ENCODE data around the gene CD84.

The CD84 gene

DNA sequence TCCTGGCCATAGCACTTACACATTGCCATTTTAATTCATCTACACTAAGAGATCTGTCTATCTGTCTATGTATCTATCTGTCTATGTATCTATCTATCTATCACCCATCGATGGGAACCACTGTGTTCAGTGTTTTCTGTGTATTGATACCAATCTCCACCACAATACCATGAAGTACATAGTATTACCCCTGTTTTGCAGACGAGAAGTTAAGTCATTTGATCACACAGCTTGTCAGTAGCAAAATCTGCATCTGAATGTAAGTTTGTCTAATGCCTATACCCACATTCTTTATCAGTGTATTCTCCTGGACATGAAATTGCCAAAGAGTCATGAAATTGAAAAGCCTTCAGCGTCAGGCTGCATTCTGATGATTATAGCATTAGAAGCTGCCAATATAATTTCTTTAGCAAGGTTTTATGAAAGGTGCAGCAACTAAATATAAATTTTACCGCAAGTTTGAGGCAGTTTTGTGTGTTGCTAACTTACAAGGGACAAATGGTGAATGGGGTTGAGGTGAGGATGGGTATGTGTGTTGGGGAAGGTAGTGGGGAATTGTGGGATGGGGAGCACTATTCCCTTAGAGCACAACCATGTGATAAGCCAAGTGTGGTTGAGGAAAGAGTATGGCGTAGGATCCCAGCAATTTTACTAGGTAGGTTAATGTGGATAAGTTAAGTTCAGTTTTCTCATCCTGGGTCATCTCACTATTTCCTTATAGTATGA lies 43.4 kb upstream of the CD84 start:
- Histone ChIP-seq H3K9me3 (ENCODE audit: control insufficient read depth, low read length) (no peaks in the 10 kb centered on the region), H3K27ac (ENCODE audit: insufficient read depth, low read depth, low read length, poor library complexity, severe bottlenecking) (no peak overlapping the region), H3K27me3 (ENCODE audit: control insufficient read depth, insufficient read depth, low read length, poor library complexity, severe bottlenecking) (no peaks in the 10 kb centered on the region), H3K4me3 (ENCODE audit: insufficient read depth, low read depth, low read length) (no peak overlapping the region), H3K36me3 (ENCODE audit: control insufficient read depth, insufficient read depth, low read length) (no peaks in the 10 kb centered on the region), H3K4me1 (ENCODE audit: control insufficient read depth, insufficient read depth, low read length) (no peaks in the 10 kb centered on the region)
- 95 to 96% methylated on average over 5 of the region's 5 CpGs for WGBS, 2 experiments

DNA sequence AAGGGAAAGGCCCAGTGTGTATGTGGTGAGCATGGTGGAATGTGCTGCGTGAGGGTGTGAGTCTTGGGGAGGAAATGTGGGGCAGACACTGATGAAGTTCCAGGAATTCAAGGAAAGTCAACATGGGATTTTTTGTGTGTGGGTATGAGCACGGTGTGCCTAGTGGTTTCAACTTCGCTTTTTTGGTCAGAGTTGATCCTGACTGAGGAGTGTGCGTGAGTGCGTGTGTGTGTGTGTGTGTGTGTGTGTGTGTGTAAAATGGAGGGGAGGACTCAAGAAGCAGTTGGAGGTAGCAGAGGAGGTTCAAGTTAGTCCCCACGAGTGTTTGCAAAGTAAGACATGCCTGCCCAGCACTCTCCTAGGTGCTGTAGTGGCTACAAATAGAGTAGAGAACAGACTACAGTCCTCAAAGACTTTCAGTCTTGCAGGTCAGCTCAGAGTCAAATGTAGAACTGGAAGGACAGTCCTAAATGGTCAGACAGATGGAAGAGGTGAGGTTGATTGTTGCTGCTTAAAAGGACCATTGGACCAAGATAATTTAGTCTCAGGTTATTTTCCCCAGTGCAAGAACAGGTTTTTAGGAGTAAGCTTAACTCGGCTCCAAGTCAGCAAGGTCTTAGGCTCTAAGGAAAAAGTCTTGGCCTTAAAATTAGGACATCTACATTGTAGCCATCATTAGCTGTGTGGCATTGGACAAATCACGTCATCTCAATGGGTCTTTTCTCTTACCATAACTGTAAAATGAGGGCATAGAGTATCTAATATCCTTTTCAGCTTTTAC lies 42.5 kb upstream of the CD84 start:
- Histone ChIP-seq H3K27ac (ENCODE audit: insufficient read depth, low read depth, low read length, poor library complexity, severe bottlenecking) (no peak overlapping the region), H3K27me3 (ENCODE audit: control insufficient read depth, insufficient read depth, low read length, poor library complexity, severe bottlenecking) (no peaks in the 10 kb centered on the region), H3K9me3 (ENCODE audit: control insufficient read depth, low read length) (no peaks in the 10 kb centered on the region), H3K36me3 (ENCODE audit: control insufficient read depth, insufficient read depth, low read length) (no peaks in the 10 kb centered on the region), H3K4me1 (ENCODE audit: control insufficient read depth, insufficient read depth, low read length) (no peaks in the 10 kb centered on the region), H3K4me3 (ENCODE audit: insufficient read depth, low read depth, low read length) (no peak overlapping the region)
- WGBS, 2 experiments = 87 to 91% methylated on average over 8 of the region's 8 CpGs

DNA sequence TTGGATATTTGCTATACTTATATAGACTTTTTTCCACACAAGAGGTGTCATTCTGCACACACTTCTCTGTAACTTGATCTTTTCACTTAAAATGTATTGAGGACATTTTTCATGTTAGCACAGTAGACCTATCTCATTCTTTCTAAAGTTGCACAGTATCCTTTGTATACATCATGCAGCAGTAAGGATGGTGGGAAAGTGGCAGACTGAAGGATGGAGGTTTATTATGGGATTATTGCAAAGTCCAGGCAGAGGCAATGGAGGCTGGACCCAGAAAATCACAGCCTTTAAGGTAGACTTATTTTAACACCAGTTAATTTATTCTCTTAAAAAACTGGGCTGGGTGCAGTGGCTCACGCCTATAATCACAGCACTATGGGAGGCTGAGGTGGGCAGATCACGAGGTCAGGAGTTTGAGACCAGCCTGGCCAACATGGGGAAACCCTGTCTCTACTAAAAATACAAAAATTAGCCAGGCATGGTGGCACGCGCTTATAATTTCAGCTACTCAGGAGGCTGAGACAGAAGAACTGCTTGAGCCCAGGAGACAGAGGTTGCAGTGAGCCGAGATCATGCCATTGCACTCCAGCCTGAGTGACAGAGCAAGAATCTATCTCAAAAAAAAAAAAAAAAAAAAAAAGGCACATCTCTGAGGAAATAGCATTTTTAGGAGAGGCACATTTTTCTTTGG lies 41.8 kb upstream of the CD84 start:
- no peaks in the 10 kb centered on the region for H3K9me3 ChIP-seq (ENCODE audit: control insufficient read depth, low read length)
- no peak overlapping the region for H3K4me3 ChIP-seq (ENCODE audit: insufficient read depth, low read depth, low read length)
- H3K27me3 ChIP-seq (ENCODE audit: control insufficient read depth, insufficient read depth, low read length, poor library complexity, severe bottlenecking) = no peaks in the 10 kb centered on the region
- H3K4me1 ChIP-seq (ENCODE audit: control insufficient read depth, insufficient read depth, low read length) = no peaks in the 10 kb centered on the region
- WGBS, 2 experiments = 94 to 97% methylated on average over 5 of the region's 5 CpGs
- H3K36me3 ChIP-seq (ENCODE audit: control insufficient read depth, insufficient read depth, low read length) = no peaks in the 10 kb centered on the region
- no peak overlapping the region for H3K27ac ChIP-seq (ENCODE audit: insufficient read depth, low read depth, low read length, poor library complexity, severe bottlenecking)

DNA sequence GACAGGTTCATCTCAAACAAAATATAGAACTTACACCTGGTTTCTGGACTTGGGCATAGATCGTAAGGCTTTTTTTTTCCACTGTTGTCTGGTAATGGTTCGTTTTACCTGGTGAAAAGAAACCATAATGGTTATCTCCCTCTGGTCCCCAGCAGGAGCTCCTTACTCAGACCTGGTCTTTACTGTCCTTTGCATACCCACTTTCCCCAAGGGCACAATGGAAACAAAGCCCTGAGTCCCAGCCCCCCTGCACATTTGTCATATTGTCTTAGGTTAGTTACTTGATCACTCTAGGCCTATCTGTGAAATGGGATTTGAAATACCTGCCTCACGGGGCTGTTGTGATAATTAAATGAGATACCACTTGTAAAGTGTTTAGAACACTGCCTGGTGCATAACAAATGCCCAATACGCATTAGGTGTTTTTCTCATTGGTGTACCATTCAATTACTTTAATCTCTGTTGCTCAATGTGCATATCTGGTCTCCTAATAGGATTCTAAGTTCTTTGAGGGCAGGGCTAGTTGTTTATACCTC lies 40.5 kb upstream of the CD84 start:
- Histone ChIP-seq H3K27ac (ENCODE audit: insufficient read depth, low read depth, low read length, poor library complexity, severe bottlenecking) (no peak overlapping the region), H3K4me3 (ENCODE audit: insufficient read depth, low read depth, low read length) (no peak overlapping the region), H3K27me3 (ENCODE audit: control insufficient read depth, insufficient read depth, low read length, poor library complexity, severe bottlenecking) (no peaks in the 10 kb centered on the region), H3K9me3 (ENCODE audit: control insufficient read depth, low read length) (no peaks in the 10 kb centered on the region), H3K4me1 (ENCODE audit: control insufficient read depth, insufficient read depth, low read length) (no peaks in the 10 kb centered on the region), H3K36me3 (ENCODE audit: control insufficient read depth, insufficient read depth, low read length) (no peaks in the 10 kb centered on the region)
- WGBS, 2 experiments = 85 to 93% methylated on average over 3 to 4 of the region's 4 CpGs

DNA sequence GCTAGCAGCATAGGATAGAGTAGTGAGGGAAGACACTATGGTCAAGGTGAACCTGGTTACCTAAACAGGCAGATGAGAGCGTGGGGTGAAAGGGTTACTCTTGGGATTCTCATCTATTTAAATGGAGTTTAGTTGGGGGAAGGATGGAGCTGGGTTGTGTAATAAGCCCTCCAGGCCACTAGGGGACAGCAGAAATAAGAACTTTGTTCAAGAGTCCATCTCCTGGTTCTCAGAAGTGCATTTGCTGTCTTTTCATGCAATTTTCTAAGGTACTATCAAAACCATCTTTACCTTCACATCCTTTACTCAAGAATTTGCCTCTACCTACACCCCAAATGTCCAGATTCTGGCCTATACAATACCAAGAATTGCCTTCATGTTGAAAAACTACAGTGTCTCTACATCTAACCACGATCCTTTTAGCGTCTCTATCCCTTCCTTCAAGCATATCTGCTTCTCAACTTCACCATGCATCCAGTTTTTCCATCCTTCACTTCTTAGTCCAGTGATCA lies 39.5 kb upstream of the CD84 start:
- 95 to 97% methylated on average over 3 of the region's 3 CpGs for WGBS, 2 experiments
- no peaks in the 10 kb centered on the region for H3K9me3 ChIP-seq (ENCODE audit: control insufficient read depth, low read length)
- H3K36me3 ChIP-seq (ENCODE audit: control insufficient read depth, insufficient read depth, low read length) = no peaks in the 10 kb centered on the region
- H3K4me3 ChIP-seq (ENCODE audit: insufficient read depth, low read depth, low read length) = no peak overlapping the region
- H3K27ac ChIP-seq (ENCODE audit: insufficient read depth, low read depth, low read length, poor library complexity, severe bottlenecking) = no peak overlapping the region
- no peaks in the 10 kb centered on the region for H3K4me1 ChIP-seq (ENCODE audit: control insufficient read depth, insufficient read depth, low read length)
- H3K27me3 ChIP-seq (ENCODE audit: control insufficient read depth, insufficient read depth, low read length, poor library complexity, severe bottlenecking) = no peaks in the 10 kb centered on the region

DNA sequence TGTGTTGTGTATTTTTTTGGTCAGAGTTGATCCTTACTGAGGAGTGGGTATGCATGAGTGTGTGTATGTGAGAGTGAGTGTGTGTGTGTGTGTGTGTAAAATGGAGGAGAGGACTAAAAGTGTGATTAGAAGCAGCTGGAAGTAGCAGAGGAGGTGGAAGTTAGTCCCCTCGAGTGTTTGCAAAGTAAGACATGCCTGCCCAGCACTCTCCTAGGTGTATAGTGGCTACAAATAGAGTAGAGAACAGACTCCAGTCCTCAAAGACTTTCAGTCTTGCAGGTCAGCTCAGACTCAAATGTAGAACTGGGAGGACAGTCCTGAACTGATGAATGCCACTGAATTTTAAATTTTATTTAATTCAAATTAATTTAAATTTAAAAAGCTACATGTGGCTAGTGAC lies 39.0 kb upstream of the CD84 start:
- no peaks in the 10 kb centered on the region for H3K27me3 ChIP-seq (ENCODE audit: control insufficient read depth, insufficient read depth, low read length, poor library complexity, severe bottlenecking)
- no peaks in the 10 kb centered on the region for H3K9me3 ChIP-seq (ENCODE audit: control insufficient read depth, low read length)
- H3K27ac ChIP-seq (ENCODE audit: insufficient read depth, low read depth, low read length, poor library complexity, severe bottlenecking) = no peak overlapping the region
- no peaks in the 10 kb centered on the region for H3K36me3 ChIP-seq (ENCODE audit: control insufficient read depth, insufficient read depth, low read length)
- no peak overlapping the region for H3K4me3 ChIP-seq (ENCODE audit: insufficient read depth, low read depth, low read length)
- WGBS, 2 experiments = 89 to 90% methylated on average over 1 of the region's 1 CpG
- H3K4me1 ChIP-seq (ENCODE audit: control insufficient read depth, insufficient read depth, low read length) = no peaks in the 10 kb centered on the region

DNA sequence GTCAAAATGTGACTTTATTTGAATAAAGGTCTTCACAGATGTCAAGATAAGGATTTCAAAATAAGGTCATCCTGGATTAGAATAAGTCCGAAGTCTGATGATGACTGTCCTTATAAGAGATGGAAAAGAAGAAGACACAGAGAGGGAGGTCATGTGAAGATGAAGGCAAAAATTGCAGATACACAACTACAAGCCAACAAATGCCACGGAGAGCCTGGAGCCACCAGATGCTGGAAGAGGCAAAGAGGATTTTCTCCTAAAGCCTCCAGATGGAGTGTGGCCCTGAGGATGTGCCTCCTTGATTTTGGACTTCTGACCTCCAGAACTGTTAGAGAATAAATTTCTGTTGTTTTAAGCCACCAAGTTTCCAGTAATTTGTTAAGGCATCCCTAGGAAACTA lies 36.4 kb upstream of the CD84 start:
- H3K9me3 ChIP-seq (ENCODE audit: control insufficient read depth, low read length) = no peaks in the 10 kb centered on the region

DNA sequence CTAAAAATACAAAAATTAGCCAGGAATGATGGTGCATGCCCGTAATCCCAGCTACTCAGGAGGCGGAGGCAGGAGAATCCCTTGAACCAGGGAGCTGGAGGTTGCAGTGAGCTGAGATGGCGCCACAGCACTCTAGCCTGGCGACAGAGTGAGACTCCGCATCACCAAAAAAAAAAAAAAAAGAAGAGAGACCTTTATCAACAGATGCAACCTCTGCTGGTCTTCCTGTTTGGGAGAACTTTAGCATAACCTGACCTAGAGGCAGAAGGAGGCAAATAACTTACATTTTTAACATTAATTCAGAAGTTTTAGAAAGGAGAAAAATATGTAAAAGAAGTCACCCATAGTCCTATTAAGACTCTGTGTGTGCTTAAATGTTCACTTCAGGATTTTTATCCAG lies 35.1 kb upstream of the CD84 start:
- WGBS, 2 experiments = 84 to 90% methylated on average over 5 of the region's 5 CpGs
- H3K4me1 ChIP-seq (ENCODE audit: control insufficient read depth, insufficient read depth, low read length) = no peaks in the 10 kb centered on the region
- H3K27ac ChIP-seq (ENCODE audit: insufficient read depth, low read depth, low read length, poor library complexity, severe bottlenecking) = no peak overlapping the region
- no peaks in the 10 kb centered on the region for H3K27me3 ChIP-seq (ENCODE audit: control insufficient read depth, insufficient read depth, low read length, poor library complexity, severe bottlenecking)
- no peak overlapping the region for H3K4me3 ChIP-seq (ENCODE audit: insufficient read depth, low read depth, low read length)
- H3K36me3 ChIP-seq (ENCODE audit: control insufficient read depth, insufficient read depth, low read length) = no peaks in the 10 kb centered on the region
- no peaks in the 10 kb centered on the region for H3K9me3 ChIP-seq (ENCODE audit: control insufficient read depth, low read length)

More for the DNA sequence above, 36.4 kb upstream of the CD84 start:
- Histone ChIP-seq H3K27me3 (ENCODE audit: control insufficient read depth, insufficient read depth, low read length, poor library complexity, severe bottlenecking) (no peaks in the 10 kb centered on the region), H3K27ac (ENCODE audit: insufficient read depth, low read depth, low read length, poor library complexity, severe bottlenecking) (no peak overlapping the region), H3K4me1 (ENCODE audit: control insufficient read depth, insufficient read depth, low read length) (no peaks in the 10 kb centered on the region), H3K36me3 (ENCODE audit: control insufficient read depth, insufficient read depth, low read length) (no peaks in the 10 kb centered on the region), H3K4me3 (ENCODE audit: insufficient read depth, low read depth, low read length) (no peak overlapping the region)
- WGBS, 2 experiments = 89 to 95% methylated on average over 2 of the region's 2 CpGs

DNA sequence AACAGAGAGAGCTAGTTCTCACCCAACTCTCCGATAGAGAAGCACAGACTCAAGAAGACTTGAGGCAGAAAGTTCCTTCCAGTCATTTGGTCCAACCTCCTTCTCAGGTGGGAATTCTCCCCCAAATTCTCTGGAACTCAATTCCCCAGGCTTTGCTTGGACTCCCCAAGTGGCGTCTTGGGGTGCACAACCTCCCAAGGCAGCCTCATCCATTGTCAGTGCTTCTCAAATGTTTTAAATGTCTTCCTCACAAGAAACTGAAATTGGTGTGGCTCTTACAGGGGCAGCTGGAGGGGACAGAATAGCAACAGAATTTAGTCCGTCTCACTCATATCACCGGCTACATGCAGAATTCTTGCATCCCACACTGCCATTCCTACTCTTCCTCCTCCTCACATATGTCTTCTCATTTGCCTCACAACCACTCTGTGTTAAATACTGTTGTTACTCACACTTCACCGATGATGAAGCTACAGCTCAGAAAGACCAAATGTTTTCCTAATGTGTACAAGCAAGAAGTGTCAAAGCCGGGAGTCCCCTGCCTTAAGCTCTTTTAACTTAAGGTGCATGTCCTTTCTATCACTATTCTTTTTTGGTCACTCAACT lies 33.4 kb upstream of the CD84 start:
- H3K27ac ChIP-seq (ENCODE audit: insufficient read depth, low read depth, low read length, poor library complexity, severe bottlenecking) = no peak overlapping the region
- H3K36me3 ChIP-seq (ENCODE audit: control insufficient read depth, insufficient read depth, low read length) = no peaks in the 10 kb centered on the region
- no peaks in the 10 kb centered on the region for H3K4me1 ChIP-seq (ENCODE audit: control insufficient read depth, insufficient read depth, low read length)
- H3K9me3 ChIP-seq (ENCODE audit: control insufficient read depth, low read length) = no peaks in the 10 kb centered on the region
- H3K27me3 ChIP-seq (ENCODE audit: control insufficient read depth, insufficient read depth, low read length, poor library complexity, severe bottlenecking) = no peaks in the 10 kb centered on the region
- no peak overlapping the region for H3K4me3 ChIP-seq (ENCODE audit: insufficient read depth, low read depth, low read length)
- 94 to 95% methylated on average over 6 of the region's 6 CpGs for WGBS, 2 experiments

All from ectodermal cell (in vitro differentiated cells).